ENCODE measurements around the gene C22orf23.
A peak's percentile ranks its signal among the peaks of the same experiment; 100 is the strongest.

Gene C22orf23

DNA sequence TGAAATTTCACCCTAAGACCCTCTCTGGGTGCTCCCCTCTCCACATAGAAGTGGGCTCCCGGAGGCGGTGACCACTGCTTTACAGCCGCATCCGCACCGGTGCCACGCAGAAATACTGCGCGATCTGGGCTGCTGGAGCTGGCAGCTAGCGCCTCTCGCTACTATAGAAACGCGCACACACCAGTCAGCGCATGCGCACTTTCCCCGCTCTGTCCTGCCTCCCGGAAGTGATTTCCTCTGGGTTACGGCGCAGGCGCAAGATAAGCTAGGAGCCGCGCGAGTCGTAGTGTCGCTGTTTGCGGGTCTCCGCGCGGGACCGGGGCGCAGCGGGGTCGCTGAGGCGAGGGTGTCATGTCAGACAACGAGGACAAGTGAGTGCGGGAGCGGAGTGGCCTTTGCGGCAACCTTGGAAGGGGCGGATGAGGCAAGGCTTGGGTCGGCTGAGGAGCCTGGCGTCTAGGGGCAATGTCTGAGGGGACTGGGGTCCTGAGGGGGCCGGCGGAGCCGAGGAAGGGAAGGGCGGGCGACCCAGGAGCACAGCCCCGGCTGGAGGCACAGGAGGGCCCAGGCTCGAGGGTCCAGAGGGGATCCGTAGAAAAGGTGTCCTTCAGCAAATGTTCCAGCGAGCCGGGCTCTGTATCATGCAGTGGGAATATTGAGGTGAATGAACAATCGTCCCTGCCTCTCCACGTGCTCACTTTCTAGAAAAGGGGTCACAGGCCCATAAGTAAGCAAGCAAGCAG is at the start of gene C22orf23, which contains the start of gene POLR2F:
C22orf23 (minus strand) TSS at position 165 of the 743 bp plus-strand sequence. CDS start 452 bp downstream, outside the sequence.
POLR2F (plus strand) TSS at position 263 of the 743 bp plus-strand sequence; CDS start at position 352, 89 bp downstream.
- DNase-seq (ENCODE audit: low read depth in 2 of 2): peak; percentile 90 to 93

DNA sequence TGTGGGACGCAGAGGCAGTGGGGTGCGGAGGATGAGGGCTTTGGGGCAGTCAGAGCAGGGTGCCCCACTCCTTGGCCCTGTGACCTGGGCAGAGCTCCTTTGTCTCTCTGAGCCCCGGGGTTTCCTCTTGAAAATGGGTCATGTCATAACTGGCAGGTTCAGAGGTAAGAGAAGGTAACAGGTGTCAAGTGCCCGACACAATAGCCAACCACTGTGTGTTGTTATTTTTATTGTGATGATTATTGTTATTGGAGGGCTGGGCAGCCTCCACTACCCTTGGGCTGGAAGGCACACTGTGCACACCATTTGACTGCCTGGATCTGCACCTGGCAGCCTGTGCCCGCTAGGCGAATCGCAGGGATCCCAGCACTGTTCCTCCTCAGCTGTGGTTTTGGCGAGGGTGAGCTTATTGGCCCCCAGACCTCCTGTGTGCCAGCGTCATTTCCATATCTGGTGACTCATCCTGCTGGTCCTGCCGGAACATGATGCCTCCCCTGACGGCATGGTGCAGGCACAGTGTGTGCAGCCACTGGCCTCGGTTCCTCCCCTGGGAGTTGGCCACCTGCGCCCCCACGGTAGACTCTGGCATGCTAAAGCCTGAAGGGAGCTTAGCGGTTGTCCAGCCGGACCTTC is 46.4 kb upstream of the C22orf23 start:
- DNase-seq (ENCODE audit: low read depth in 2 of 2): no peak

DNA sequence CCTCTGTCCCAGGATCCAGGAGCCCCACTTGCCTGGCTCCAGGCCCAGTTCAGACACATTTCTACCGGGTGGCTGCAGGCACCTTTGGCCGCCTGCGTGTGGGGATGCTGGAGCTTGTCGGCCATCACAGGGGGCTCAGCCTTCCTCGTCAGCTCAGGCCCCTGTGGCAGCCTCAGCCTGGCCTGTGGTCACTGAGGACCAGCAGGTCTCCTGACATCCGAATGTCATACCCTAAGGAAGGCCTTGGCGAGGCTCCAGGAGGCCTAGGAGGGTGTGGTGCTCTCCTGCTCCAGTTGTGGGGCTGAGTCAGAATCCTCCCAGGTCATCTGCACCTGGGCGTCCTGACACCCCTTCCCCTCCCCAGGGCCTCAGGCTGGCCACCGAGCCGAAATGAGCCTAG is 45.8 kb upstream of the C22orf23 start:
- no peak for DNase-seq (ENCODE audit: low read depth in 2 of 2)

DNA sequence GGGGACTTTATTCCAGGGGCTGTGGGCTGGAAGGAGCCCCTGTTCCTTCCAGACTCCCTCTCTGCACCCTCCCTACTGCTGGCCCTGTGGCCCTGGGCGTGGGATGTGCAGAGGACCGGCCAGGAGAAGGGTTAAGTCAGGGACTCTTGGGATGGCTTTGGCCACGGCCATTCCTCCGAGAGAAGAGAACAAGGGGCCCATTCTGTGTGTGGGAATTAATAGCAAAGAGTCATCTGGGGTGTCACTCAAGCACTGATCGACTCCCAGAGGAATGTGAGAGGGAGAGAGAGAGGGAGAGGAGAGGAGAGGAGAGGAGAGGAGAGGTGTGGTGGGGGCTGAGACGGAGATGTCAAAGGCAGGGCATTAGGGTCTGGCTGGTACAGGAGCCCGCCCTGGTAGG is 45.1 kb upstream of the C22orf23 start:
- DNase-seq (ENCODE audit: low read depth in 2 of 2): no peak

DNA sequence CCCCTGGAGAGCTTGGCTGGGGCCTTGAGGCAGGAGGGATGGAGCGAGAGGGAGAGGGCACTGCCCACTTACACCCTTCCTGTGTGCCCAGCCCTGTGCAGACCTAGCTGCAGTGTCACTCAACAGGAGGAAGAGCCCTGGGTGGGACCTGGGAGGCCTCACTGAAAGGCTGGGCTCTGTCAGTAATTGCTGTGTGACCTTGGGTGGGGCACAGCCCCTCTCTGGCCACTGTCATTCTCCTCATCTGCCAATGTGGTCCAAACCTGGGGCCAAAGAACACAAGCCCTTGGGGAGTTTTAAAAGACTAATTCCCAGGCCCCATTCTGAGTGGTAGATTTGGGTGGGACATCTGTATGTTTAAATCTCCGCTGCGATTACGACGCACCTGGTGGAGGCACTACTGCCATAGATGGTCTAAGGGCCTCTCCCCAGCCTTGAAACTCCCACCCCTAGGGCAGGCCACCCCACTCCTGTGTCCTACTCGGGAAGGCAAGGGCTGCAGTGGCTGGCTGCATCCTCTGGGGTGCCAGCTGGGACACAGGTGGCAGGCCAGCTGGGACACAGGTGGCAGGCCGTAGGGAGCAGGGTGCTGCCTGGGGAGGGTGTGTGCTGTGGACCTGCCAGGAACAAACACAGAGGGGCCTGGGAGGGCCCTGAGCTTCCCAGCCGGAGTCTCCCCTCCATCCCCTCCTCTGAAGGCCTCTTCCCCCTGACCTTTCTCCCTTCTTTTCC is 43.3 kb upstream of the C22orf23 start:
- no peak for DNase-seq (ENCODE audit: low read depth in 2 of 2)

DNA sequence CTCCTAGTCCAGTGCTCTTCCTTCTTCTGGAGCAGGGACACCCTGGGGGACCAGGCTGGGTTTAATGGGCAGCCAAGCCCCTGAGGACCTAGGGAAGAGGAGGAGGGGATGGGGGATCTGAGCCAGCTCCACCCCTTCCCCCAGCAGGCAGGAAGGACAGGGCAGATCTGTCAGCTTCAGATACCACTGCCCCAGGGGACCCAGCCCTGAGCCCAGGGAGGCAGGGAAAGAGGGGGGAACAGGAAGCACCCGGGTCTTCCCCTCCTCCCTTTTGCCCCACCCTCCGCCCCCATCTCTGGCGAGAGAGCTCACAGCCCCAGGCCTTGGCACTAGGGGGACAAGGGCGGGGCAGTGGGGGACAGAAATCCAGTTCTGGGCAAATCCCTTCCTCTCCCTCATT is 42.7 kb upstream of the C22orf23 start:
- no peak for DNase-seq (ENCODE audit: low read depth in 2 of 2)

DNA sequence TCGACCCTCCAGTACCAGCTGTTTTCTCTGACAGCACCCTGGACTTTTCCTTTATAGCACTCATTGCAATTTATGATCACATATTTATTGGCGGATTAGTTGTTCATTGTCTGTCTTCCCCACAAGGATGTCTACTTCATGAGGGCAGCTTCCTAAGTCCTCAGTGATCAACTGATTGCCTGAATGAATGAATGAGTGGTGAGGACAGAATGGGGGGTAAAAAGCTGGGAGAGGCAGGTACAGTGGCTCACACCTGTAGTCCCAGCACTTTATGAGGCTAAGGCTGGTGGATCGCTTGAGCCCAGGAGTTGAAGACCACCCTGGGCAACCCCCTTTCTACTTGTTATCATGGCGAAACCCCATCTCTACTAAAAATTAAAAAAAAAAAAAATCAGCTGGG is 42.1 kb upstream of the C22orf23 start:
- DNase-seq (ENCODE audit: low read depth in 2 of 2): no peak

DNA sequence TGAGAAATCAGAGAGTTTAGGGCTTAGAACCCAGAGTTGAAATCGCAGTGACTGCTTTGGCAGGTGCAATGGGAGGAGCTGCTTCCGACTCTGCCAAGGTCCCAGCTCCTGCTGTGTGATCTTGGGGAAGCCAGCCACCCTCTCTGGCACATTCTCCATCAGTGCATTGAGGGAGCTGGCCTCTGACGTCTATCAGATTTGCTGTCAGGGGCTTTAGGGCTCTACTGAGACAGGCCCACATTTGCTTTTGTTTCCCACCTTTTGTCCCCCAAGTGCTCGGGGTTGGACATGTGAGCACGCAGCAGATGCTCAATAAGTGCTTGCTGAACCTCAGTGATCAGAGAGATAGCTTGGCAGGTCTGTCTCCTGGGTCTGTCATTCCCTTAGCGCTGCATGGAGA is 41.6 kb upstream of the C22orf23 start:
- DNase-seq (ENCODE audit: low read depth in 2 of 2): no peak

DNA sequence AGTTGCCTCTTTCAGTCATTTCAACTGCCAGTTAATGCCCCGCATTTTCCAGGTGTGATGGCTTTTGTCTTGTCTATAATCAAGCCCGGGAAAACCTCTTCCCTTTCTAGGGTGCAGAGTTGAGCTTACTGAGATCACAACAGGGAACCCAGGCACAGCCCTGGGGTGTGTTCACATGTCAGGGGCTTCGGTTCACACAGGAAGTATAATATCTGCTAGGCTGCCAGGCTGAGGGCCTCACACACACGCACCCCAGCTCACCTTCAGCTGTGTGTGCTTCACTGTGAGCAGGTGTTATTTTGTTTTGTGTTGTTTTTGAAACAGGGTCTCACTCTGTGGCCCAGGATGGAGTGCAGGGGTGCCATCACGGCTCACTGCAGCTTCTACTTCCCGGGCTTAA is 40.6 kb upstream of the C22orf23 start:
- DNase-seq (ENCODE audit: low read depth in 2 of 2): no peak

DNA sequence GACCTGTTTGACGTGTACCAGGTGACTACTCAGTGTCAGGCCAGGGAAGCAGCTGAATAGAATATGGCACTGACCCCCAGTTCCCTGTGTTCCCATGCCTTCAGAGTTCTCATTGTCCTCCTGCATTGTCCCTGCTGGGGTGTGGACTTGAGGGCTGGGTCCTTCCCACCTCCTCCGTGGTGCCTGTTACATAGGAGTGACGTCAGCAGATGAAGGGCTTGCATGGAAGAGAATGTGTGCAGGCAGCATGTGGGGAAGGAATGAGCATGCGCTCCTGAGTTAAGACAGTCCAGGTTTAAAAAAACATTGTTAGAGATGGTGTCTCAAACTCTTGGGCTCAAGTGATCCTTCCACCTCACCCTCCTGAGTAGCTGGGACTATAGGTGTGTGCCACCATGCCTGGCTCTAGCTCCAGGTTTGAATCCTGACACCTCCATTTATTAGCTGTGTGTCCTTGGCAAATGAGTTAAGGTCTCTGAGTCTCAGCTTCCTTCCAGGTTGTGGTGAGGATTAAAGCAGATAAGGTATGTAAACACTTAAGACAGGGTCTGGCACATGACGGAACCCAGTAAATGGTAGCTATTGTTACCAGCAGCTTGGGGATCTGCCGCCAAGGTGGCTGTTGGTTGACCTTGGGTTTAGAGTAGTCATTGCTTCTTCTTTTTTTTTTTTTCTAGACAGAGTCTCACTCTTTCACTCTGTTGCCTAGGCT is 38.5 kb upstream of the C22orf23 start:
- DNase-seq (ENCODE audit: low read depth in 2 of 2): no peak

DNA sequence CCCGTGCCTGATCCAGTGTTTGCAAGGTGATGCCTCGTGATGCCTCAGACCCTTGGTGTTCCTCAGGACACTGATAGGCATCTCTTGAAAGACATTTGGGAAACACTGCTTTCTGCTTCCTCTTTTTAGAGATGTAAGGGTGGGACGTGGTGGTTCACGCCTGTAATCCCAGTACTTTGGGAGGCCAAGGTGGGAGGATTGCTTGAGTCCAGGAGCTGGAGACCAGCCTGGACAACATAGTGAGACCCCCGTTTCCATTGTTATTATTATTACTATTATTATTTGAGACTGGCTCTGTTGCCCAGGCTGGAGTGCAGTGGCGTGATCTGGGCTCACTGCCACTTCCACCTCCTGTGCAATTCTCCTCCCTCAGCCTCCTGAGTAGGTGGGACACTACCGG is 37.5 kb upstream of the C22orf23 start:
- DNase-seq (ENCODE audit: low read depth in 2 of 2): no peak

DNA sequence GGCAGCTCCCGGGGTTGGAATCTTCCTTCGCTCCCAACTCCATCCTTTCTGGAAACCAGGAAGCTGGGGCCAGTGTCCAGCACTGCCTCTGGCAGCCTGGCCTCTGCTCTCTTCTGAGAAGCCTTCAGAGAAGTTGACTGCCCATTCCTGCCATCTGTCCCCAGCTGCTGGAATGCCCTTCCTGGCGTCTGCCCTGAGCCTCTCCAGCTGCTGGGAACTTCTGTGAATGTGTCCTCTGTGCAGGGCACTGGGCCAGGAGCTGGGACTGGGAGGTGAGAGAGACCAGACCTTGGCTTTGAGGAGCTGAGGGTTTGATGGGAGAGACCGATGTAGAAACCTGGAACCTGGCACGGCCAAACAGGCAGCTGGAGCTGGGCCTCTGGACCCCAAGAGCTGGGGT is 36.9 kb upstream of the C22orf23 start:
- no peak for DNase-seq (ENCODE audit: low read depth in 2 of 2)

DNA sequence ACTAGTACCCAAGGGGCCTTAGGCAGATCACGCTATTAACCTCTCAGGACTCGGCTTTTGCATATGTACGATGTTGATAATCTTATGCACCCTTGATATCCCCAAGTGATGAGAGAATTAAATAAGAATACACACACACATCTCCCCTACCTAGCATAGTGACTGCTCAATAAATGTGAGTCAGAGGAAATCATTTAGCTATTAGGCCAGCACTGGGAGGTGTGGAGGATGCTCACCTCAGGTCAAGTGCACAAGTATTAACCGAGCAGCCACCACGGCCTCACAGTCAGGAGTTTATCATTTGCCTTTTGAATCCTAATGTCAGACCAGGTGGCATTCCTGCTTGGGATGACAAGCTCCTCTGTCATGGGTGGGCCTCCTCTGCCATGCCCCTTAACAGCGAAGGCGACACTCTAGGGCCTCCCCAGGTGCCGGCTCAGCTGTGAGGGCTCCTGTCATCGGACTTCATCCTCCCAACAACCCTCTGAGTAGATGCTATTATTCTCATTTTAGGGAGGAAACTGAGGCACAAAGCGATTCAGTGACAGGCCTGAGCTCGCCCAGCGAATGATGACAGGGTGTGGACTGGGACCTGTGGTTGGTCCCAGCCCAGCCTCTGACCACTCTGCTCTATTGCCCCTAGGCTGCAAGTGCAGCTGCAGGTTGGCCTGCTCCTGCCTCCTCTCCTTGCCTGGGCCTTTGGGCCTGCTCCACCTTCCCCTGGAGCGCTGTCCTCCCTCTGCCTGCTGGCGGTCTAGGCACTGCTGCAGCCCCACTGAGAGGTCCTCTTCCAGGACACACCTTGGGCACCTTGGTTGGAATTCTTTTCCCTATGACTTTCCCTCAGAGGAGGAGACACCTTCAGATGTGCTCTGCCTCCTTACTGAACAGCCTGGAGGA is 36.0 kb upstream of the C22orf23 start:
- no peak for DNase-seq (ENCODE audit: low read depth in 2 of 2)

DNA sequence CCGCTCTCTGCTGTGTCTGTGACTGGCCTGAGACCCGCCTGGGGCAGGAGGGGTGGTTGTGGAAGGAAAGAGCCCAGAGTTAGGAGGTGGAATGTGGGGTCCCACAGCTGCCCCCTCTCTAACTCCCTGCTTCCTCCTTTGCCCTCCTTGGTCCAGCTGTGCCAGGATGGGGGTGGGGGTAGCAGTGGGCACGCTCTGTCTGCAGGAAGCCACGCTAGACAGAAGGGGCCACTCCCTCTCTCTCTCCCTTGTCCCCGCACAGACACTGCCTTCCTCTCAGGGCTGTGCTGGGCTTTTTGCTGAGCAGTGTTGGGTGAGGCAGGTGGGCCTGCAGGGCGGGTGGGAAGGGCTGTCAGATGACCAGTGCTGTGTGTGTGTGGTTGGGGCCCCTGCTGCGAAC is 33.0 kb upstream of the C22orf23 start:
- no peak for DNase-seq (ENCODE audit: low read depth in 2 of 2)

DNA sequence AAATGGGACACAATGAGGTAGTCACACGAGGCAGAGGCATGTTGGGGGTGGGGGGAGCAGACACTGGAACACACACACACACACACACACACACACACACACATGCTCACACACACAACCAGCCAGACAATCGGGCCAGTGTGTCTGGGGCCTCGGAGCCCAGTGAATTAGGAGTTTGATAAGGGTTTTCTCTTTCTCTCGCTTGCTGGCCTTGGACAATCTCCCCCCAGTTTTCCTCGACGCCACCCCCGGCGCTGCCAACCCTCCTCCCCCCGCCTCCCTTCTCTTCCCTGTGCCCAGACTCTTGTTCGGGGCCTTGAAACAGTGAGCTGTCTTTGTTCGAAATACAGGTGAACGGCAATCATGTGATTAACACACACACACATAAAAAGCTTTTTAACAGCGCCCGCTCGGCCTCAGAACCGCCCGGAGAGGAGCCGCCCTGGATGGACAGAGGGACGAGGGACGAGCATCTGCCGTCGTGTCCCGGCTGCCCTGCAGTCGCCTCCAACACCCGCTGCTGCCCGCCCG is 32.4 kb upstream of the C22orf23 start:
- DNase-seq (ENCODE audit: low read depth in 2 of 2): no peak

DNA sequence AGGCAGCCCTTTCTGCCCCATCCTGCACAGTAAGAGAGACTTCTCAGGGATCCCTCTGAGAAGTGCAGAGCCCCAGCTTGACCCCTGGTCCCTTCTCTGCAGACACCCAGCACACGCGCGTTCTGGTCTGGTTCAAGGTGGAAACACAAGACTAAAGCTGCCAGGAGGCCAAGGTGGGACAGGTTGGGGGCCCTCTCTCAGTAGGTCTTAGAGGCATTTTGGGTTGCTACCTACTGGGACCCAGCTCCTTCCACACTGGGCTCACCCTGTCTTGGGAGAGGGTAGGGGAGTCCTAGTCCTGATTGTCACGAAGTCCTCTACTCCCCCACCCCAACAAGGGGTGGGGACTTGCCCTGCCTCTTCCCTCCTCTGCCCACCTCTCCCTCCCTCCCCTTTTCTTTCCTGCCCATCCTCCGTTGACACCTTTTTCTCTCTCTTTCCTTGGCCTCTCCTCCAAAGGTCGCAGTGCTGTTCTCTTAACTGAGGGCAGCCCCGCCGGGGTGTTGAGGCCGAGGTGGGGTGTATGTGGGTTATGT is 31.7 kb upstream of the C22orf23 start:
- DNase-seq (ENCODE audit: low read depth in 2 of 2): no peak

DNA sequence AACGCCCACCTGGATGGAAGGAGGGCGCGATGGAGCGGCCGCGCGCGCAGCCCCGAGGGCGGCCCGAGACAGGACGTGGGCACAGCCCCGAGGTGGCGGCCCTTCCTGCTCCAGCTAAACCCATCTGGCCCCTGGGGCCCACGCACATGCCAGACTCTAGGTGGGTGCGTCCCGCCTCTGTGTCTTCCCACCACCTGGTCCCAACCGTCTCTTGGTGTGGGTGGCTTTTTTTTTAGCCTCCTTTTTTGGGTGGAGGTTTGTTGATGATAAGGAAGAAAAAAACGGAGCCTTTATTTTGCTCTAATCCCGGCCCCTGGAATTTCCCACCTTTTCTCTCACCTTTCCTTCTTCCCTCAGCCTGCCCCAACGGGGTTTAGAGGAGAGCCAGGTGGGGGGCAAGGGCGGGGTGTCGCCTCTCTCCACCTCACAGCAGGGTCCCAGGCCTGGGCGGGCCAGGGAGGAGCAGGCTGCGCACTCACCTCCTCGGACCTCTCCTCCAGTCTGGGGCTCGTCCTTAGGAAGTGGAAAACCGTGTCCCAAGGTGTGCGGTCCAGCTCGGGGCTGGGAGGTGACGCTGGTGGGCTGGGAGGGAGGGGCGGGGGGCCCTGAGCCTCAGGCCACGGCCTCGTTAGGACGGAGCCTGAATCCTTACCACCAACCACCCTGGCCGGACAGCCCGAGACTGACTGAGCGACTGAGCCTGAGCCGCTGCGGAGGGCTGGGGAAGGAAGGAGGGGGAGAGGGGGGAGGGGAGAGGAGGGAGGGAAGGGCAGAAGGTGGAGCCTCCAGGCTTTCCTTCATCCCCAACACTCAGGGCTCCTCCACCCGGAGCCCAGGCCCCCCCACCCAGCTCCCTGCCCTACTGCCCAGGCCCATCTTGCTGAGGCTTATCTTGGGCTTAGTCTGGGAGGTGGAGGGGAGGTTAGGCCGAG is 30.7 kb upstream of the C22orf23 start, which contains the start of gene SOX10:
SOX10 (minus strand) TSS at position 696 of the 932 bp plus-strand sequence. CDS start 771 bp downstream, outside the sequence.
- no peak for DNase-seq (ENCODE audit: low read depth in 2 of 2)

DNA sequence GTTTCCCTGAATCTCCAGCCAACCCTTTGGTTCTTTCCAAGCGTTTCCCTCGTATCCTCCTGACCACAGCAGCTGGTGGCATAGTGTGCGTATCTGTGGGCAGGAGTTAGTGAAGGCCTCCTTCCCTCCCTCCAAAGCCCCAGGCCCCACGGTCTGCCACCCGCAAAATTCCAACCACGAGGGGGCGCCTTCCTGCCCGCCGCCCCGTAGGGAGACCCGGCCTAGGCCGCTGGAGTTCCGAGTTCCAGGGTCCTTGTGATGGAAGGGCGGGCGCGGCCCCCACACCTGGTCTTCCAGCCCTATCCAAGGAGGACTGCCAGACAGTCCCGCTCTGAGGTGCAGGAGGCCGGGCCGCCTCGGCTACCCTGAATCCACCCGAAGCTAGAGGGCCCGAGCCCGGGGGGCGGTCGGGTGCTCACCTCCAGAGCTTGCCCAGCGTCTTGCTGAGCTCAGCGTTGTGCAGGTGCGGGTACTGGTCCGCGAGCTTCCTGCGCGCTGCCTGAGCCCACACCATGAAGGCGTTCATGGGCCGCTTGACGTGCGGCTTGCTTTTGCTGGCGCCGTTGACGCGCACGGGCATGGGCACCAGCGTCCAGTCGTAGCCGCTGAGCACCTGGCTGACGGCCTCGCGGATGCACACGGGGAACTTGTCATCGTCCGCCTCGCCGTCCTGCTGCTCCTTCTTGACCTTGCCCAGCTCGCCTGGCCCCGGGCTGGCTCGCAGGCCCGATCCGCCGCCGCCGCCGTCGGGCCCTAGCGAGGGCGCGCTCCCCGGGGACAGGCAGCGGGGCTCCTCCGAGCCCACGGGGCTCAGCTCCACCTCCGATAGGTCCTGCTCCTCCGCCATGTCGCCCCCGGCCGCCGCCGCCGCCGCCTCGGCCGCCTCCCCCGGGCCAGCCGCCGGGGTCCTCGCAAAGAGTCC is 29.8 kb upstream of the C22orf23 start:
- no peak for DNase-seq (ENCODE audit: low read depth in 2 of 2)
